GM21576 (cell line): ENCODE results near the gene IL20.

Source experiments
- ATAC-seq: cut with Tn5 transposase; IDR thresholded peaks from one replicate; pipeline ENCODE4 v1.9.1; 2021; ENCODE audit warnings: mild to moderate bottlenecking, moderate library complexity; ENCODE audit not compliant: unreplicated experiment

The IL20 gene

GRCh38 chr1:206873603-206874188, 8.3 kb downstream of the IL20 start:
- no peak for ATAC-seq

GRCh38 chr1:206875752-206876377, 10.4 kb downstream of the IL20 start:
- no peak for ATAC-seq

GRCh38 chr1:206878456-206878855, 13.0 kb downstream of the IL20 start:
- no peak for ATAC-seq

GRCh38 chr1:206880314-206880713, 14.9 kb downstream of the IL20 start:
- no peak for ATAC-seq

GRCh38 chr1:206882555-206882954, 17.1 kb downstream of the IL20 start:
- no peak for ATAC-seq

- no peak for ATAC-seq
These were observed 17.7 kb downstream of the IL20 start for GRCh38 chr1:206883160-206883559.

GRCh38 chr1:206883876-206884275, 18.5 kb downstream of the IL20 start:
- ATAC-seq: no peak

- no peak for ATAC-seq
These were observed 20.1 kb downstream of the IL20 start for GRCh38 chr1:206885341-206886060.

- ATAC-seq: no peak
These were observed 21.4 kb downstream of the IL20 start for GRCh38 chr1:206886831-206887230.

GRCh38 chr1:206887701-206888100, 22.3 kb downstream of the IL20 start:
- no peak for ATAC-seq

GRCh38 chr1:206890125-206891060, 25.0 kb downstream of the IL20 start:
- no peak for ATAC-seq

GRCh38 chr1:206891412-206891811, 26.0 kb downstream of the IL20 start:
- ATAC-seq: no peak

- ATAC-seq: no peak
These were observed 27.0 kb downstream of the IL20 start for GRCh38 chr1:206892351-206892984.

- ATAC-seq: no peak
These were observed 28.0 kb downstream of the IL20 start for GRCh38 chr1:206893380-206893779.

GRCh38 chr1:206895325-206895724, 29.9 kb downstream of the IL20 start:
- ATAC-seq: no peak

- no peak for ATAC-seq
These were observed 30.4 kb downstream of the IL20 start for GRCh38 chr1:206895837-206896242.

- ATAC-seq: no peak
These were observed 30.8 kb downstream of the IL20 start for GRCh38 chr1:206896261-206896660.

- ATAC-seq: no peak
These were observed 31.8 kb downstream of the IL20 start, which contains the start of gene IL24 for GRCh38 chr1:206897175-206897574. IL24 (plus strand) TSS chr1:206897443; CDS start chr1:206897833, 390 bp downstream.

GRCh38 chr1:206898089-206898914, 32.9 kb downstream of the IL20 start:
- ATAC-seq: no peak
